H54 (cell line): ENCODE measurements around the gene AFG1L.
"Not testable (repeated sequence)": the region's sequence is repeated elsewhere in the genome, so short reads cannot be mapped to it uniquely, and the experiment has no call there.

Source experiments
- DNase-seq: peaks from one replicate; pipeline ENCODE4 v3.0.0; 2011; ENCODE audit warnings: low spot score, mixed read lengths; ENCODE audit not compliant: insufficient read length
- FAIRE-seq: peaks from 3 replicates; lab custom pipeline; 2011; peaks lifted over from hg19 to GRCh38; lab: Jason Lieb, UNC
- POLR2A ChIP-seq: IDR thresholded peaks from 2 replicates; pipeline ENCODE4 v1.6.1; 2011; ENCODE audit warnings: low read depth, mild to moderate bottlenecking, low read length

Gene AFG1L

GRCh38 chr6:108274546-108274945 is 20.3 kb upstream of the AFG1L start:
- FAIRE-seq (no peak), DNase-seq (no peak)
- TF ChIP-seq POLR2A = no peak

GRCh38 chr6:108275976-108276375 is 18.9 kb upstream of the AFG1L start:
- no peak for DNase-seq
- FAIRE-seq = no peak
- no peak for TF ChIP-seq POLR2A

- FAIRE-seq (no peak), DNase-seq (no peak)
- no peak for TF ChIP-seq POLR2A
These were observed 17.6 kb upstream of the AFG1L start for GRCh38 chr6:108277295-108277694.

GRCh38 chr6:108277831-108278230 is 17.0 kb upstream of the AFG1L start:
- TF ChIP-seq POLR2A = no peak
- FAIRE-seq (no peak), DNase-seq (no peak)

- DNase-seq = no peak
These were observed 9.5 kb upstream of the AFG1L start for GRCh38 chr6:108285381-108285780.

GRCh38 chr6:108286366-108286765 is 8.5 kb upstream of the AFG1L start:
- DNase-seq = no peak
- FAIRE-seq = no peak
- no peak for TF ChIP-seq POLR2A

More at GRCh38 chr6:108285381-108285780, 9.5 kb upstream of the AFG1L start:
- no peak for TF ChIP-seq POLR2A
- no peak for FAIRE-seq

- no peak for DNase-seq
- FAIRE-seq = no peak
- no peak for TF ChIP-seq POLR2A
These were observed 7.5 kb upstream of the AFG1L start for GRCh38 chr6:108287373-108287772.

GRCh38 chr6:108288742-108289141 is 6.1 kb upstream of the AFG1L start:
- TF ChIP-seq POLR2A = no peak
- FAIRE-seq = no peak
- DNase-seq = no peak

- no peak for FAIRE-seq
These were observed 3.8 kb upstream of the AFG1L start for GRCh38 chr6:108291091-108291490.

GRCh38 chr6:108292561-108292960 is 2.3 kb upstream of the AFG1L start:
- FAIRE-seq, DNase-seq: not testable (repeated sequence)

More at GRCh38 chr6:108291091-108291490, 3.8 kb upstream of the AFG1L start:
- no peak for DNase-seq
- TF ChIP-seq POLR2A = no peak

GRCh38 chr6:108293527-108294296 is 1.1 kb upstream of the AFG1L start:
- no peak for TF ChIP-seq POLR2A
- DNase-seq = no peak
- no peak for FAIRE-seq

GRCh38 chr6:108294297-108294726 is 542 bp upstream of the AFG1L start:
- FAIRE-seq (no peak), DNase-seq (no peak)
- TF ChIP-seq POLR2A = no peak

- FAIRE-seq = no peak
- no peak for DNase-seq
- TF ChIP-seq POLR2A = no peak
These were observed 822 bp downstream of the AFG1L start for GRCh38 chr6:108295676-108296075.

GRCh38 chr6:108302386-108302785 is 7.5 kb downstream of the AFG1L start:
- FAIRE-seq = no peak

GRCh38 chr6:108304646-108305045 is 9.8 kb downstream of the AFG1L start:
- no peak for TF ChIP-seq POLR2A

More at GRCh38 chr6:108302386-108302785, 7.5 kb downstream of the AFG1L start:
- DNase-seq = no peak
- no peak for TF ChIP-seq POLR2A

GRCh38 chr6:108308641-108309040 is 13.8 kb downstream of the AFG1L start:
- not testable (repeated sequence) for FAIRE-seq, DNase-seq

More at GRCh38 chr6:108304646-108305045, 9.8 kb downstream of the AFG1L start:
- no peak for FAIRE-seq
- DNase-seq = no peak
